SU-DHL-6 (cell line): ENCODE measurements around the gene PGBD5.

Experiments
- H2AFZ ChIP-seq: fragments of 200-600 bp; sonication (generic); 2 replicates; pipeline ENCODE4 v1.6.1; 2014; ENCODE audit warnings: low read depth, mild to moderate bottlenecking, moderate library complexity, mixed read lengths, antibody characterized with exemption, low read length; ENCODE audit not compliant: severe bottlenecking
- H3F3A ChIP-seq: fragments of 200-600 bp; shearing (Covaris generic); 2 replicates; pipeline ENCODE4 v1.6.0; 2016; ENCODE audit warnings: antibody characterized with exemption, mild to moderate bottlenecking; ENCODE audit not compliant: insufficient read depth
- H3K27ac ChIP-seq: fragments of 200-600 bp; sonication (generic); 2 replicates; pipeline ENCODE4 v1.5.1; 2016; ENCODE audit warnings: low read depth, mild to moderate bottlenecking, low read length, moderate library complexity, mixed read lengths
- H3K27me3 ChIP-seq: fragments of 200-600 bp; sonication (generic), shearing (Covaris generic); 2 replicates; pipeline ENCODE4 v1.6.0; 2014; ENCODE audit warnings: mild to moderate bottlenecking, low read length
- H3K36me3 ChIP-seq: fragments of 200-600 bp; sonication (generic); 2 replicates; pipeline ENCODE4 v1.6.1; 2014; ENCODE audit warnings: mild to moderate bottlenecking, low read length, mixed read lengths
- H3K4me2 ChIP-seq: fragments of 300-600, 200-600 bp; shearing (Covaris generic), sonication (generic); 2 replicates; pipeline ENCODE4 v1.6.0; 2014; ENCODE audit warnings: low read length, low read depth, mild to moderate bottlenecking; ENCODE audit not compliant: poor library complexity, severe bottlenecking
- H3K4me3 ChIP-seq: fragments of 200-600 bp; sonication (generic); 2 replicates; pipeline ENCODE4 v1.5.1; 2014; ENCODE audit warnings: antibody characterized with exemption, low read length, mild to moderate bottlenecking, mixed read lengths; ENCODE audit not compliant: insufficient read depth, poor library complexity, severe bottlenecking
- H3K79me2 ChIP-seq: fragments of 200-600 bp; sonication (generic); 2 replicates; pipeline ENCODE4 v1.6.1; 2014; ENCODE audit warnings: mild to moderate bottlenecking, low read length, moderate library complexity; ENCODE audit not compliant: insufficient read depth
- H3K9ac ChIP-seq: fragments of 200-600 bp; sonication (generic); 2 replicates; pipeline ENCODE4 v1.7.0; 2014; ENCODE audit warnings: mild to moderate bottlenecking, low read length
- H3K9me2 ChIP-seq: fragments of 200-600 bp; sonication (generic); replicated peaks from 2 replicates; pipeline ENCODE4 v1.6.1; 2014; ENCODE audit warnings: low read length; ENCODE audit not compliant: insufficient read depth
- H3K9me3 ChIP-seq: fragments of 200-600 bp; sonication (generic); 2 replicates; pipeline ENCODE4 v1.6.1; 2014; ENCODE audit warnings: low read length, mixed read lengths; ENCODE audit not compliant: insufficient read depth
- H4K20me1 ChIP-seq: fragments of 200-600 bp; sonication (generic); 2 replicates; pipeline ENCODE4 v1.6.1; 2014; ENCODE audit warnings: low read depth, mild to moderate bottlenecking, antibody characterized with exemption, low read length, moderate library complexity, mixed read lengths
- CTCF ChIP-seq: fragments of 200-600 bp; sonication (generic); IDR thresholded peaks from one replicate; pipeline ENCODE4 v1.5.1; 2017; ENCODE audit warnings: antibody characterized with exemption, mild to moderate bottlenecking, low read length, moderate library complexity; ENCODE audit not compliant: insufficient read depth, poor library complexity, severe bottlenecking
- EZH2phosphoT487 ChIP-seq: fragments of 200-600 bp; sonication (generic), shearing (Covaris generic); conservative IDR thresholded peaks from 2 replicates; pipeline ENCODE4 v1.6.1; 2018; ENCODE audit warnings: mild to moderate bottlenecking, antibody characterized with exemption, low read length, moderate library complexity, mixed read lengths

Gene PGBD5

GRCh38 chr1:230301822-230302221 lies 124.3 kb downstream of the PGBD5 start:
- Histone ChIP-seq H3K4me2 (no peak overlapping the region), H3F3A (no peaks in the 10 kb centered on the region), H3K27ac (no peak overlapping the region), H3K9me2 (no peaks in the 10 kb centered on the region), H3K4me3 (no peak overlapping the region), H3K9me3 (no peaks in the 10 kb centered on the region), H4K20me1 (no peaks in the 10 kb centered on the region), H3K36me3 (no peaks in the 10 kb centered on the region), H2AFZ (no peak overlapping the region), H3K79me2 (no peaks in the 10 kb centered on the region), H3K27me3 (no peaks in the 10 kb centered on the region), H3K9ac (no peak overlapping the region)
- no peak for TF ChIP-seq CTCF
- no peak for TF ChIP-seq EZH2phosphoT487

- no peak overlapping the region for H3K9ac ChIP-seq
- H4K20me1 ChIP-seq = no peaks in the 10 kb centered on the region
- H2AFZ ChIP-seq = no peak overlapping the region
- no peaks in the 10 kb centered on the region for H3K79me2 ChIP-seq
- H3K36me3 ChIP-seq = no peaks in the 10 kb centered on the region
- H3F3A ChIP-seq = no peaks in the 10 kb centered on the region
- H3K27ac ChIP-seq = no peak overlapping the region
- H3K9me2 ChIP-seq = no peaks in the 10 kb centered on the region
- H3K4me3 ChIP-seq = no peak overlapping the region
- H3K27me3 ChIP-seq = no peaks in the 10 kb centered on the region
- TF ChIP-seq CTCF (no peak), EZH2phosphoT487 (no peak)
- H3K4me2 ChIP-seq = no peak overlapping the region
- H3K9me3 ChIP-seq = no peaks in the 10 kb centered on the region
Measured at GRCh38 chr1:230301322-230301721, 124.8 kb downstream of the PGBD5 start.

- no peaks in the 10 kb centered on the region for H3K9me2 ChIP-seq
- H3K9me3 ChIP-seq = no peaks in the 10 kb centered on the region
- TF ChIP-seq CTCF = no peak
- TF ChIP-seq EZH2phosphoT487 = no peak
- no peaks in the 10 kb centered on the region for H3K36me3 ChIP-seq
- H2AFZ ChIP-seq = no peak overlapping the region
- no peaks in the 10 kb centered on the region for H4K20me1 ChIP-seq
- no peaks in the 10 kb centered on the region for H3K79me2 ChIP-seq
- no peak overlapping the region for H3K27ac ChIP-seq
- no peaks in the 10 kb centered on the region for H3K27me3 ChIP-seq
- no peak overlapping the region for H3K4me2 ChIP-seq
- H3K9ac ChIP-seq = no peak overlapping the region
- no peak overlapping the region for H3K4me3 ChIP-seq
- no peaks in the 10 kb centered on the region for H3F3A ChIP-seq
Measured at GRCh38 chr1:230300322-230301301, 125.5 kb downstream of the PGBD5 start.
